NT2/D1 (cell line): Measurements from ENCODE around the gene MROH9.

Source experiments
- SUZ12 ChIP-seq: IDR thresholded peaks from 2 replicates; pipeline ENCODE4 v1.6.1; 2011; ENCODE audit not compliant: insufficient read length, insufficient read depth; ENCODE audit errors: extremely low read depth
- YY1 ChIP-seq: IDR thresholded peaks from 2 replicates; pipeline ENCODE4 v1.6.1; 2011; ENCODE audit not compliant: insufficient read length, insufficient read depth
- ZNF274 ChIP-seq: IDR thresholded peaks from 2 replicates; pipeline ENCODE4 v1.6.1; 2011; ENCODE audit warnings: mild to moderate bottlenecking, low read depth, low read length

DNA sequence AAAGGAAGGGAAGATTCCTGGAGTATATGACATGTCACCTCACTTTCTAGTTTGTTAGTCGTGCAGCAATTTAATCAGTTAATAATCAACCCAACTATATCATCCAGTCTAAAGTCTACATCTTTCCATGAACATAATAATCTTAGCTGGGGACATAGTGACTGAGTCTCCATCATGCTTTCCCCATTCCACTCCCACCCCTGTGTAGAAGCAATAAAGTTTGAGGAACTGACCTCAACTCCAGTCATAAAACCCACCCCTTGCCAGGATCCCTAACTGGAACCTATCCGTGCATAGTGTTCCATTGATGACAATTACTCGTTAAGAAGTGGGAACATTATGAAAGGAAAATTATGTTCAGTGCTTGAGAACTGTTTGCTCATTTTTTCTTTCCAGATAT lies 48.9 kb upstream of the MROH9 start:
- TF ChIP-seq SUZ12 (no peak), YY1 (no peak), ZNF274 (no peak)
